B cell (primary cell): ENCODE measurements around the gene RTN4RL2. TPM values are rescaled to one million over a fixed set of nuclear protein-coding genes. Genes with fewer than 3 reads are reported as not detected.

Experiments
- ATAC-seq: fragments of 200-7000 bp; cut with Tn5 transposase; one replicate; pipeline ENCODE4 v1.10.0; 2021; ENCODE audit warnings: low read depth, mild to moderate bottlenecking, moderate number of reproducible peaks, moderate library complexity
- CTCF ChIA-PET: fragments of 350-600 bp; sonication (Branson Sonifier 250); formaldehyde crosslinking; loops from one replicate; lab custom pipeline; 2021; ENCODE audit warnings: antibody characterized with exemption, inconsistent platforms; lab: Charles Lee
- POLR2A ChIA-PET: fragments of 350-600 bp; sonication (Branson Sonifier 250); formaldehyde crosslinking; loops from one replicate; lab custom pipeline; 2021; ENCODE audit warnings: antibody characterized with exemption; lab: Charles Lee
- DNase-seq: peaks from one replicate; pipeline ENCODE4 v3.0.0; 2013
- H2AFZ ChIP-seq: 2 replicates; pipeline ENCODE4 v1.6.1; 2012; ENCODE audit warnings: mild to moderate bottlenecking, low read depth, low read length; ENCODE audit not compliant: insufficient read depth, poor library complexity, severe bottlenecking
- H3K27ac ChIP-seq, 2 donors: 1 replicate in 1 of 2; 2 replicates in 1 of 2; pipeline ENCODE4 v1.5.1; 2012 to 2013; ENCODE audit warnings: low read length in 2 of 2, mild to moderate bottlenecking in 2 of 2, moderate library complexity in 1 of 2
- H3K27me3 ChIP-seq, 4 experiments: fragments of 200-600 bp in 1 of 4; sonication (generic) in 1 of 4; replicated peaks in 1 of 4; 1 replicate in 2 of 4; 2 replicates in 2 of 4; pipeline versions ENCODE4 v1.6.1 to v1.7.0; 2013 to 2016; ENCODE audit warnings: low read length in 3 of 4, mild to moderate bottlenecking in 2 of 4, mixed read lengths in 1 of 4, moderate library complexity in 1 of 4; ENCODE audit not compliant: insufficient read depth in 4 of 4, control insufficient read depth in 3 of 4; ENCODE audit errors: control extremely low read depth in 1 of 4
- H3K36me3 ChIP-seq, 2 experiments: replicated peaks in 1 of 2; 1 replicate in 1 of 2; 2 replicates in 1 of 2; pipeline versions ENCODE4 v1.6.1 to v1.7.1; 2013; ENCODE audit warnings: low read length in 1 of 2; ENCODE audit not compliant: insufficient read depth in 2 of 2, control insufficient read depth in 1 of 2; ENCODE audit errors: control extremely low read depth in 1 of 2, extremely low read depth in 1 of 2
- H3K4me1 ChIP-seq, 2 donors: fragments of 200-600 bp in 1 of 2; sonication (generic) in 1 of 2; 1 replicate in 1 of 2; 2 replicates in 1 of 2; pipeline versions ENCODE4 v1.5.1 to v1.6.1; 2013 to 2017; ENCODE audit warnings: low read length in 2 of 2; ENCODE audit not compliant: control insufficient read depth in 2 of 2, insufficient read depth in 2 of 2
- H3K4me2 ChIP-seq: replicated peaks from 2 replicates; pipeline ENCODE3; 2012; ENCODE audit warnings: mild to moderate bottlenecking, low read depth, low read length; ENCODE audit not compliant: poor library complexity, severe bottlenecking
- H3K4me3 ChIP-seq, 5 experiments: fragments of 200-600 bp in 1 of 5; sonication (generic) in 1 of 5; 1 replicate in 3 of 5; 2 replicates in 2 of 5; pipeline versions ENCODE4 v1.5.1 to v1.7.0; 2011 to 2016; ENCODE audit warnings: low read length in 4 of 5, mild to moderate bottlenecking in 4 of 5, low read depth in 2 of 5, control low read depth in 1 of 5, moderate library complexity in 1 of 5; ENCODE audit not compliant: insufficient read depth in 1 of 5; ENCODE audit errors: control extremely low read depth in 1 of 5, extremely low read depth in 1 of 5
- H3K79me2 ChIP-seq: fragments of 200-600 bp; sonication (generic); one replicate; pipeline ENCODE4 v1.6.0; 2016; ENCODE audit warnings: low read length; ENCODE audit not compliant: control insufficient read depth, insufficient read depth
- H3K9ac ChIP-seq: fragments of 200-600 bp; sonication (generic); 2 replicates; pipeline ENCODE4 v1.6.1; 2017; ENCODE audit warnings: mild to moderate bottlenecking, low read length, moderate library complexity
- H3K9me3 ChIP-seq, 3 donors: one replicate each; pipeline versions ENCODE4 v1.6.1 to v1.7.1; 2013; ENCODE audit warnings: low read length in 2 of 3; ENCODE audit not compliant: control insufficient read depth in 2 of 3, insufficient read depth in 1 of 3; ENCODE audit errors: control extremely low read depth in 1 of 3
- H4K20me1 ChIP-seq: 2 replicates; pipeline ENCODE4 v1.6.0; 2012; ENCODE audit warnings: mild to moderate bottlenecking, low read length; ENCODE audit not compliant: insufficient read depth, control insufficient read depth, poor library complexity, severe bottlenecking
- H3K27ac Mint-ChIP-seq: one replicate; pipeline ENCODE4 v1.8.0; 2021; ENCODE audit warnings: mixed read lengths
- H3K27me3 Mint-ChIP-seq: one replicate; pipeline ENCODE4 v1.8.0; 2021; ENCODE audit warnings: mixed read lengths
- H3K4me1 Mint-ChIP-seq: one replicate; pipeline ENCODE4 v1.8.0; 2021; ENCODE audit warnings: mixed read lengths
- H3K4me3 Mint-ChIP-seq: one replicate; pipeline ENCODE4 v1.8.0; 2021; ENCODE audit warnings: mixed read lengths
- H3K9me3 Mint-ChIP-seq: one replicate; pipeline ENCODE4 v1.8.0; 2022; ENCODE audit warnings: mixed read lengths; ENCODE audit not compliant: insufficient read depth
- EZH2 ChIP-seq: IDR thresholded peaks from 2 replicates; pipeline ENCODE4 v1.6.1; 2012; ENCODE audit warnings: borderline replicate concordance, low read depth, mild to moderate bottlenecking, moderate library complexity, low read length; ENCODE audit not compliant: insufficient read depth, poor library complexity, severe bottlenecking
- WGBS: methylation state at CpG from one replicate; pipeline ENCODE4 v1.1.5; 2013; ENCODE audit warnings: missing lambda C conversion rate; ENCODE audit not compliant: insufficient coverage; 5-methylcytosine and 5-hydroxymethylcytosine counted together
- intact Hi-C: fragments of 100-400 bp; cut with micrococcal nuclease; formaldehyde crosslinking; loops from one replicate; pipeline ENCODE4 v1.10.0; 2022
- polyA plus RNA-seq: library from polyadenylated mRNA; depleted of rRNA; stranded (reverse); fragments of >200 nt; gene quantifications from 2 replicates; pipeline ENCODE4 v1.2.3, GENCODE V29; 2012
- total RNA-seq, 2 donors: library from RNA; stranded (reverse); fragments of 120-200 nt in 1 of 2; gene quantifications; 1 replicate in 1 of 2; 2 replicates in 1 of 2; pipeline versions ENCODE4 v1.2.3 to v1.2.4, GENCODE V29; 2013 to 2022
- TF ChIP-seq, protein P1 (sequence below): fragments of 200-600 bp; IDR thresholded peaks from one replicate; pipeline ENCODE4 v1.8.0; 2022; ENCODE audit warnings: antibody characterized with exemption, mild to moderate bottlenecking

The RTN4RL2 gene
- total and polyA plus RNA-seq, 2 donors (not counting 1 experiment from before 2014, with no cell fraction given) = 0.12 to 0.13 TPM

DNA sequence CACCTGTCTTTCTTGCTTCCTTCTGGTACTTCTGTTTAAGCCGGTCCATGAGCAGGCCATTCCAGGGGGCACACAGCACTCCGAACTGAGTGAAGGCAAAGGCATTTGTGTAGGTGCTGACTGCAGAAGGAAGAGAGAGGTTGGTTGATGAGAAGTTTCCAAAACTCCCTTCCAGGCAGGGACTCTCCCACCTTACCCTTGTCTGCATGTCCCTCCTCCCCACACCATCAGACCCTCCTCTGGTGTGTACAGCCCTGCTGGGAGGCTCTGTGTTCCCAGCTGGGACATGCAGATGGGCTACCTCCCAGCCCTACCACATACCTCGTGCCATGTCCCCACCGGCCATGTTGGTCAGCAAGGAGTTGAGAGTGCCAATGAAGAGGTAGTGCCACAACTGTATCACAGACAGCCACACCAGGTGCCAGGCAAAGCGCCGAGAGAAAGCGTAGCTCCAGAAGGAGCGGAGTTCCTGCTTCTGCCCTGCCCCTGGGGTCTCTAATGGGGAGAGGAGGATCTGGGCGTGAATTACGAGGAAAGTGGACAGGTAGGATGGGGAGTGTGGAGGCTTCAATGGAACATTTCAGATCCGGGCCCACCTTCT lies 45.6 kb upstream of the RTN4RL2 start:
- DNase-seq = no peak
- H3K36me3 ChIP-seq = peaks cover 0 to 27% of the 10 kb centered on the region in 2 experiments
- no peaks in the 10 kb centered on the region for H3K4me1 ChIP-seq
- H3K4me2 ChIP-seq = no peak overlapping the region
- no peaks in the 10 kb centered on the region for H3K9me3 ChIP-seq
- CTCF ChIA-PET = no interaction called here
- Mint-ChIP-seq H3K9me3 (no peaks in the 10 kb centered on the region), H3K27ac (no peak overlapping the region), H3K4me1 (no peaks in the 10 kb centered on the region), H3K4me3 (no peak overlapping the region), H3K27me3 (no peaks in the 10 kb centered on the region)
- no peak for ATAC-seq
- H3K4me3 ChIP-seq = no peak overlapping the region
- H3K79me2 ChIP-seq = peaks cover 4% of the 10 kb centered on the region
- no peak overlapping the region for H2AFZ ChIP-seq
- 93% methylated on average over 5 of the region's 11 CpGs for WGBS
- no peak overlapping the region for H3K27ac ChIP-seq
- no peaks in the 10 kb centered on the region for H3K27me3 ChIP-seq
- no peaks in the 10 kb centered on the region for H4K20me1 ChIP-seq
- no peak overlapping the region for H3K9ac ChIP-seq
- intact Hi-C loops = no loop called here
- POLR2A ChIA-PET = no interaction called here
- TF ChIP-seq, protein P1, sequence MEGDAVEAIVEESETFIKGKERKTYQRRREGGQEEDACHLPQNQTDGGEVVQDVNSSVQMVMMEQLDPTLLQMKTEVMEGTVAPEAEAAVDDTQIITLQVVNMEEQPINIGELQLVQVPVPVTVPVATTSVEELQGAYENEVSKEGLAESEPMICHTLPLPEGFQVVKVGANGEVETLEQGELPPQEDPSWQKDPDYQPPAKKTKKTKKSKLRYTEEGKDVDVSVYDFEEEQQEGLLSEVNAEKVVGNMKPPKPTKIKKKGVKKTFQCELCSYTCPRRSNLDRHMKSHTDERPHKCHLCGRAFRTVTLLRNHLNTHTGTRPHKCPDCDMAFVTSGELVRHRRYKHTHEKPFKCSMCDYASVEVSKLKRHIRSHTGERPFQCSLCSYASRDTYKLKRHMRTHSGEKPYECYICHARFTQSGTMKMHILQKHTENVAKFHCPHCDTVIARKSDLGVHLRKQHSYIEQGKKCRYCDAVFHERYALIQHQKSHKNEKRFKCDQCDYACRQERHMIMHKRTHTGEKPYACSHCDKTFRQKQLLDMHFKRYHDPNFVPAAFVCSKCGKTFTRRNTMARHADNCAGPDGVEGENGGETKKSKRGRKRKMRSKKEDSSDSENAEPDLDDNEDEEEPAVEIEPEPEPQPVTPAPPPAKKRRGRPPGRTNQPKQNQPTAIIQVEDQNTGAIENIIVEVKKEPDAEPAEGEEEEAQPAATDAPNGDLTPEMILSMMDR = no peak
- no peak for TF ChIP-seq EZH2

DNA sequence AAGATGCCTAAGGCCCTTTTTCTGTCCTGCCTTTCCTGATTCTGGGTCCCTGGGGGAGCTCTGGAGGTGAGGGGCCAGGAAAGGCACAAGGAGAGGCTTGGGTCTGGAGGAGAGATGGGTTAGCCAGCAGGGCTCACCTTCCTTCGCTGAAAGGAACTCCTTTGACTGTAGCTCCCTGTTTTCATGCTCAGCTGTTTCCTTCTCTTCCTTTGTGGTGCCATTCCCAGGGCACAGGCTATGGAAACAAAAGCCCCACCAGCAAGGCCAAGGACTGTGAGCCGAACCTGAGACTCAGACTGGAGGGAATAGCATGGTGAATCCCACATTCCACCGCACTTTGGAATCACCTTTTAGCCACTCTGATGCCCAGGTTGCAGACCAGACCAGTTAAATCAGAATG lies 43.9 kb upstream of the RTN4RL2 start:
- Mint-ChIP-seq H3K9me3 (no peaks in the 10 kb centered on the region), H3K4me3 (no peak overlapping the region), H3K27ac (no peak overlapping the region), H3K27me3 (no peaks in the 10 kb centered on the region), H3K4me1 (no peaks in the 10 kb centered on the region)
- Histone ChIP-seq H3K4me1 (no peaks in the 10 kb centered on the region), H4K20me1 (no peaks in the 10 kb centered on the region), H3K27ac (no peak overlapping the region), H3K79me2 (peaks cover 4% of the 10 kb centered on the region), H3K36me3 (peaks cover 0 to 29% of the 10 kb centered on the region in 2 experiments), H3K9me3 (no peaks in the 10 kb centered on the region), H3K9ac (no peak overlapping the region), H3K27me3 (no peaks in the 10 kb centered on the region), H3K4me2 (no peak overlapping the region), H3K4me3 (no peak overlapping the region), H2AFZ (no peak overlapping the region)
- WGBS = 100% methylated on average over 1 of the region's 3 CpGs
- no peak for TF ChIP-seq EZH2
- ChIA-PET CTCF (interaction anchor here (1.6 kb wide), 1 partner anchor 77 kb away, joined by 4 read pairs; no protein-coding TSS in a partner anchor), POLR2A (no interaction called here)
- DNase-seq = no peak
- intact Hi-C loops = no loop called here
- no peak for ATAC-seq
